Measurements from ENCODE around the gene TUBB2B.

DNA sequence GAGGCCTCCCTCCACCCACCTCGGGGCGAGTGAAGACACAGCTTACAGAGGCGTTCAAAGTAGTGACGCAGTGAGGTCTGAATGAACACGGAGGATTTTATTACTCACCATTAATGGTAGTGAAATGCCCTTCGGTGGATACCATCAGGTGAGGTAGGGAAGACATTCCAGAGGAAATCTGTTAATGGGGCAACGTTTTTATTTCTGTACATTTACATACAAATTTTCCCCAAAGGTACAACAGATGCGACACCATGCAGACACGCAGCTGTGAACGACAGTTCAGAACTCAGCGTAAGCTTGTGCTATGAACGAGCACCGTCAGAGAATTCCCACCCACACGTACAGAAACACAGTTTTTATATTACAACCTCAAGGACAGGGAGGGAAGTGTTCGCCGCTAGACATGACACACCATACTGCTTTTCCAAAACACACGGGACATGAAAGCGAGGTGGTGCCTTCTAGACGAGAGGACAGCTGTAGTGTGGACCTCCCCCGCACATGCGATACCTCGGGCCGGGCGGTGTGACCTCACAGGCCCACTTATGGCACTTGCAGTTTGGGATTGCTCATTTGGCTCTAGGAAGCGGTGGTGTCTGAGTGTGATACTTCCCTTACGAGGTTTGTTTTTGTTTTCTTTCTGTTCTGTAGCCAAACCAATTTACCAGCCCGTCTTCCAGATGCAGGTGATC is 42.0 kb upstream of the TUBB2B start:
- TF ChIP-seq, protein P1, sequence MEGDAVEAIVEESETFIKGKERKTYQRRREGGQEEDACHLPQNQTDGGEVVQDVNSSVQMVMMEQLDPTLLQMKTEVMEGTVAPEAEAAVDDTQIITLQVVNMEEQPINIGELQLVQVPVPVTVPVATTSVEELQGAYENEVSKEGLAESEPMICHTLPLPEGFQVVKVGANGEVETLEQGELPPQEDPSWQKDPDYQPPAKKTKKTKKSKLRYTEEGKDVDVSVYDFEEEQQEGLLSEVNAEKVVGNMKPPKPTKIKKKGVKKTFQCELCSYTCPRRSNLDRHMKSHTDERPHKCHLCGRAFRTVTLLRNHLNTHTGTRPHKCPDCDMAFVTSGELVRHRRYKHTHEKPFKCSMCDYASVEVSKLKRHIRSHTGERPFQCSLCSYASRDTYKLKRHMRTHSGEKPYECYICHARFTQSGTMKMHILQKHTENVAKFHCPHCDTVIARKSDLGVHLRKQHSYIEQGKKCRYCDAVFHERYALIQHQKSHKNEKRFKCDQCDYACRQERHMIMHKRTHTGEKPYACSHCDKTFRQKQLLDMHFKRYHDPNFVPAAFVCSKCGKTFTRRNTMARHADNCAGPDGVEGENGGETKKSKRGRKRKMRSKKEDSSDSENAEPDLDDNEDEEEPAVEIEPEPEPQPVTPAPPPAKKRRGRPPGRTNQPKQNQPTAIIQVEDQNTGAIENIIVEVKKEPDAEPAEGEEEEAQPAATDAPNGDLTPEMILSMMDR (IDR thresholded peaks at IDR 0.05 in 8 of 11, conservative IDR thresholded peaks at IDR 0.05 in 3 of 11): no peak
- peak in 1 of 3 donors; percentile 2 for TF ChIP-seq POLR2AphosphoS5 (IDR thresholded peaks at IDR 0.05)

All from spleen (tissue), 7 donors.